Measurements from ENCODE around the gene PRR3.
A peak's percentile ranks its signal among the peaks of the same experiment; 100 is the strongest.
"Not testable (repeated sequence)": the region's sequence is repeated elsewhere in the genome, so short reads cannot be mapped to it uniquely, and the experiment has no call there.

PRR3 gene

GRCh38 chr6:30516754-30517076 is 40.4 kb upstream of the PRR3 start:
- H3K27ac ChIP-seq (ENCODE audit: low read depth, low read length); H3K4me1 ChIP-seq (ENCODE audit: control insufficient read depth in 1 of 2, insufficient read depth in 2 of 2, low read length in 2 of 2); H3K9me3 ChIP-seq (ENCODE audit: control insufficient read depth in 1 of 2, low read length in 2 of 2); H3K27me3 ChIP-seq (ENCODE audit: control insufficient read depth in 1 of 2, insufficient read depth in 2 of 2, low read length in 2 of 2); H3K36me3 ChIP-seq (ENCODE audit: control insufficient read depth in 1 of 2, insufficient read depth in 2 of 2, low read length in 2 of 2): not testable (repeated sequence)
- Histone ChIP-seq H3K9ac (ENCODE audit: low read depth in 1 of 2, low read length in 2 of 2) (peak overlapping the region in 1 of 2 donors; percentile 77), H3K4me3 (ENCODE audit: low read depth in 1 of 2, low read length in 2 of 2) (peak overlapping the region; percentile 74 to 78)

GRCh38 chr6:30517767-30518504 is 39.2 kb upstream of the PRR3 start:
- not testable (repeated sequence) for H3K9me3 ChIP-seq (ENCODE audit: control insufficient read depth in 1 of 2, low read length in 2 of 2); H3K4me1 ChIP-seq (ENCODE audit: control insufficient read depth in 1 of 2, insufficient read depth in 2 of 2, low read length in 2 of 2); H3K27ac ChIP-seq (ENCODE audit: low read depth, low read length); H3K36me3 ChIP-seq (ENCODE audit: control insufficient read depth in 1 of 2, insufficient read depth in 2 of 2, low read length in 2 of 2); H3K4me3 ChIP-seq (ENCODE audit: low read depth in 1 of 2, low read length in 2 of 2); H3K9ac ChIP-seq (ENCODE audit: low read depth in 1 of 2, low read length in 2 of 2); H3K27me3 ChIP-seq (ENCODE audit: control insufficient read depth in 1 of 2, insufficient read depth in 2 of 2, low read length in 2 of 2)

- not testable (repeated sequence) for H3K9me3 ChIP-seq (ENCODE audit: control insufficient read depth in 1 of 2, low read length in 2 of 2); H3K4me3 ChIP-seq (ENCODE audit: low read depth in 1 of 2, low read length in 2 of 2); H3K36me3 ChIP-seq (ENCODE audit: control insufficient read depth in 1 of 2, insufficient read depth in 2 of 2, low read length in 2 of 2); H3K27me3 ChIP-seq (ENCODE audit: control insufficient read depth in 1 of 2, insufficient read depth in 2 of 2, low read length in 2 of 2); H3K9ac ChIP-seq (ENCODE audit: low read depth in 1 of 2, low read length in 2 of 2); H3K4me1 ChIP-seq (ENCODE audit: control insufficient read depth in 1 of 2, insufficient read depth in 2 of 2, low read length in 2 of 2); H3K27ac ChIP-seq (ENCODE audit: low read depth, low read length)
These were observed 38.5 kb upstream of the PRR3 start for GRCh38 chr6:30518505-30519145.

- Histone ChIP-seq H3K36me3 (ENCODE audit: control insufficient read depth in 1 of 2, insufficient read depth in 2 of 2, low read length in 2 of 2) (no peaks in the 10 kb centered on the region), H3K27me3 (ENCODE audit: control insufficient read depth in 1 of 2, insufficient read depth in 2 of 2, low read length in 2 of 2) (no peaks in the 10 kb centered on the region), H3K9ac (ENCODE audit: low read depth in 1 of 2, low read length in 2 of 2) (no peak overlapping the region), H3K27ac (ENCODE audit: low read depth, low read length) (no peak overlapping the region), H3K4me3 (ENCODE audit: low read depth in 1 of 2, low read length in 2 of 2) (no peak overlapping the region), H3K4me1 (ENCODE audit: control insufficient read depth in 1 of 2, insufficient read depth in 2 of 2, low read length in 2 of 2) (no peaks in the 10 kb centered on the region), H3K9me3 (ENCODE audit: control insufficient read depth in 1 of 2, low read length in 2 of 2) (no peaks in the 10 kb centered on the region)
These were observed 36.6 kb upstream of the PRR3 start for GRCh38 chr6:30520522-30520921.

DNA sequence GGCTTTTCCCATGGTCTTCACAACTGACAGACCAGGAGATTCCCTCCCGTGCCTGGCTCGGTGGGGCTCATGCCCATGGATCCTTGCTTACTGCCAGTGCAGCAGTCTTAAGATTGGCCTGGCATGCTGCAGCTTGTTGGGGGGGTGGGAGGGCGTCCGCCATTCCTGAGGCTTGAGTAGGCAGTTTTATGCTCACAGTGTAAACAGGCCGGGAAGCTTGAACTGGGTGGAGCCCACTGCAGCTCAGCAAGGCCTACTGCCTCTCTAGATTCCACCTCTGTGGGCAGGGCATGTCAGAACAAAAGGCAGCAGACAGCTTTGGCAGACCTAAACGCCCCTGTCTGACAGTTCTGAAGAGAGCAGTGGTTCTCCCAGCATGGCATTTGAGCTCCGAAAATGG is 36.0 kb upstream of the PRR3 start:
- H3K27ac ChIP-seq (ENCODE audit: low read depth, low read length); H3K9ac ChIP-seq (ENCODE audit: low read depth in 1 of 2, low read length in 2 of 2); H3K4me1 ChIP-seq (ENCODE audit: control insufficient read depth in 1 of 2, insufficient read depth in 2 of 2, low read length in 2 of 2); H3K36me3 ChIP-seq (ENCODE audit: control insufficient read depth in 1 of 2, insufficient read depth in 2 of 2, low read length in 2 of 2); H3K9me3 ChIP-seq (ENCODE audit: control insufficient read depth in 1 of 2, low read length in 2 of 2); H3K4me3 ChIP-seq (ENCODE audit: low read depth in 1 of 2, low read length in 2 of 2); H3K27me3 ChIP-seq (ENCODE audit: control insufficient read depth in 1 of 2, insufficient read depth in 2 of 2, low read length in 2 of 2): not testable (repeated sequence)

- not testable (repeated sequence) for H3K27me3 ChIP-seq (ENCODE audit: control insufficient read depth in 1 of 2, insufficient read depth in 2 of 2, low read length in 2 of 2); H3K9ac ChIP-seq (ENCODE audit: low read depth in 1 of 2, low read length in 2 of 2); H3K4me1 ChIP-seq (ENCODE audit: control insufficient read depth in 1 of 2, insufficient read depth in 2 of 2, low read length in 2 of 2); H3K27ac ChIP-seq (ENCODE audit: low read depth, low read length); H3K36me3 ChIP-seq (ENCODE audit: control insufficient read depth in 1 of 2, insufficient read depth in 2 of 2, low read length in 2 of 2); H3K4me3 ChIP-seq (ENCODE audit: low read depth in 1 of 2, low read length in 2 of 2); H3K9me3 ChIP-seq (ENCODE audit: control insufficient read depth in 1 of 2, low read length in 2 of 2)
These were observed 35.1 kb upstream of the PRR3 start for GRCh38 chr6:30521952-30522351.

DNA sequence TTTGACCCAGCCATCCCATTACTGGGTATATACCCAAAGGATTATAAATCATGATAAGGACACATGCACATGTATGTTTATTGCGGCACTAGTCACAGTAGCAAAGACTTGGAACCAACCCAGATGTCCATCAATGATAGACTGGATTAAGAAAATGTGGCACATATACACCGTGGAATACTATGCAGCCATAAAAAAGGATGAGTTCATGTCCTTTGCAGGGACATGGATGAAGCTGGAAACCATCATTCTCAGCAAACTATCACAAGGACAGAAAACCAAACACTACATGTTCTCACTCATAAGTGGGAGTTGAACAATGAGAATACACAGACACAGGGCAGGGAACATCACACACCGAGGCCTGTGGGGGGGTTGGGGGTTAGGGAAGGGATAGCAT is 30.7 kb upstream of the PRR3 start:
- H3K27ac ChIP-seq (ENCODE audit: low read depth, low read length); H3K4me3 ChIP-seq (ENCODE audit: low read depth in 1 of 2, low read length in 2 of 2); H3K9me3 ChIP-seq (ENCODE audit: control insufficient read depth in 1 of 2, low read length in 2 of 2); H3K27me3 ChIP-seq (ENCODE audit: control insufficient read depth in 1 of 2, insufficient read depth in 2 of 2, low read length in 2 of 2); H3K36me3 ChIP-seq (ENCODE audit: control insufficient read depth in 1 of 2, insufficient read depth in 2 of 2, low read length in 2 of 2); H3K9ac ChIP-seq (ENCODE audit: low read depth in 1 of 2, low read length in 2 of 2): not testable (repeated sequence)
- H3K4me1 ChIP-seq (ENCODE audit: control insufficient read depth in 1 of 2, insufficient read depth in 2 of 2, low read length in 2 of 2) = peaks cover 0 to 17% of the 10 kb centered on the region in 2 donors

DNA sequence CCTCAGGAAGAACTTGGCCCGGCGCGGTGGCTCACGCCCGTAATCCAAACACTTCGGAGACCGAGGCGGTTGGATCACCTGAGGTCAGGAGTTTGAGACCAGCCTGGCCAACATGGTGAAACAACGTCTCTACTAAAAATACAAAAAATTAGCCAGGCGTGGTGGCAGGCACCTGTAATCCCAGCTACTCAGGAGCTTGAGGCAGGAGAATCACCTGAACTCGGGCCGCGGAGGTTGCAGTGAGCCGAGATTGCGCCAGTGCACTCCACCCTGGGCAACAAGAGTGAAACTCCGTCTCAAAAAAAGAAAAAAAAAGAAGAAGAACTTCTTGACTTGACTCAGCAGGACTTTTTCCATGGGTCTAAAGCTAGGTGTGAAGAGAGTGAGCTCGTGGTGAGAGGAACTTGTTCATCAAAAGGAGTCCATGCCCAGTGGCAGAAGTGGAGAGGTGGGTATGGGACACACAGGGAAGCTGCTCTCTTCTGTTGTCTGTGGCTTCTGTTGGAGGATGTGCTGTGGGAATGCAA is 27.7 kb upstream of the PRR3 start:
- not testable (repeated sequence) for H3K36me3 ChIP-seq (ENCODE audit: control insufficient read depth in 1 of 2, insufficient read depth in 2 of 2, low read length in 2 of 2); H3K9me3 ChIP-seq (ENCODE audit: control insufficient read depth in 1 of 2, low read length in 2 of 2); H3K9ac ChIP-seq (ENCODE audit: low read depth in 1 of 2, low read length in 2 of 2); H3K4me3 ChIP-seq (ENCODE audit: low read depth in 1 of 2, low read length in 2 of 2); H3K27ac ChIP-seq (ENCODE audit: low read depth, low read length); H3K27me3 ChIP-seq (ENCODE audit: control insufficient read depth in 1 of 2, insufficient read depth in 2 of 2, low read length in 2 of 2)
- peaks cover 0 to 17% of the 10 kb centered on the region in 2 donors for H3K4me1 ChIP-seq (ENCODE audit: control insufficient read depth in 1 of 2, insufficient read depth in 2 of 2, low read length in 2 of 2)

DNA sequence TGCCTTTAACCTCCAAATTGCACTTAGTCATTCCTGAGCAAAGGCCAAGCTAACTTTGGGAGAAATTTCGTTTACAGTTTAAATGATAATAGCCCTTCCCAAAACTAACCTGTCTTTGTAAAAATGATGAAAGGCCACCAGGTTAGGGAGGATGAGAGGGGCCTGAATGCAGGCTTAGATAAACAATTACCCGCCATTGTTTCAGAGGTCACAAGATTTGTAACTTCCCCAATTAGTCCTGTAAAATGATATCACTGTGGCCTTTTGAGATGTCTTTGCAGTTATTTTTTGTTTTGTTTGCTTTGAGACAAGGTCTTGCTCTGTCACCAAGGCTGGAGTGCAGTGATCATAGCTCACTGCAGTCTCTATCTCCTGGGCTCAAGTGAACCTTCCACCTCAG is 27.1 kb upstream of the PRR3 start:
- Histone ChIP-seq H3K4me1 (ENCODE audit: control insufficient read depth in 1 of 2, insufficient read depth in 2 of 2, low read length in 2 of 2) (peaks cover 0 to 17% of the 10 kb centered on the region in 2 donors), H3K36me3 (ENCODE audit: control insufficient read depth in 1 of 2, insufficient read depth in 2 of 2, low read length in 2 of 2) (no peaks in the 10 kb centered on the region), H3K9me3 (ENCODE audit: control insufficient read depth in 1 of 2, low read length in 2 of 2) (no peaks in the 10 kb centered on the region), H3K9ac (ENCODE audit: low read depth in 1 of 2, low read length in 2 of 2) (no peak overlapping the region), H3K27me3 (ENCODE audit: control insufficient read depth in 1 of 2, insufficient read depth in 2 of 2, low read length in 2 of 2) (no peaks in the 10 kb centered on the region), H3K4me3 (ENCODE audit: low read depth in 1 of 2, low read length in 2 of 2) (no peak overlapping the region), H3K27ac (ENCODE audit: low read depth, low read length) (no peak overlapping the region)

- peaks cover 0 to 14% of the 10 kb centered on the region in 2 donors for H3K4me1 ChIP-seq (ENCODE audit: control insufficient read depth in 1 of 2, insufficient read depth in 2 of 2, low read length in 2 of 2)
- H3K4me3 ChIP-seq (ENCODE audit: low read depth in 1 of 2, low read length in 2 of 2) = peak overlapping the region; percentile 17 to 35
- no peaks in the 10 kb centered on the region for H3K36me3 ChIP-seq (ENCODE audit: control insufficient read depth in 1 of 2, insufficient read depth in 2 of 2, low read length in 2 of 2)
- H3K27ac ChIP-seq (ENCODE audit: low read depth, low read length) = peak overlapping the region; percentile 11
- H3K27me3 ChIP-seq (ENCODE audit: control insufficient read depth in 1 of 2, insufficient read depth in 2 of 2, low read length in 2 of 2) = no peaks in the 10 kb centered on the region
- H3K9ac ChIP-seq (ENCODE audit: low read depth in 1 of 2, low read length in 2 of 2) = no peak overlapping the region
- no peaks in the 10 kb centered on the region for H3K9me3 ChIP-seq (ENCODE audit: control insufficient read depth in 1 of 2, low read length in 2 of 2)
These were observed 23.4 kb upstream of the PRR3 start for GRCh38 chr6:30533460-30534294.

Data from duodenal mucosa (tissue), 2 donors.